ENCODE results near the gene HELZ2. TPM values are rescaled to one million over a fixed set of nuclear protein-coding genes. Genes with fewer than 3 reads are reported as not detected.
"Not testable (repeated sequence)": the region's sequence is repeated elsewhere in the genome, so short reads cannot be mapped to it uniquely, and the experiment has no call there.

HELZ2 gene
- total and polyA plus RNA-seq, 2 donors from 2014 or later: 3.2 to 40.7 TPM

DNA sequence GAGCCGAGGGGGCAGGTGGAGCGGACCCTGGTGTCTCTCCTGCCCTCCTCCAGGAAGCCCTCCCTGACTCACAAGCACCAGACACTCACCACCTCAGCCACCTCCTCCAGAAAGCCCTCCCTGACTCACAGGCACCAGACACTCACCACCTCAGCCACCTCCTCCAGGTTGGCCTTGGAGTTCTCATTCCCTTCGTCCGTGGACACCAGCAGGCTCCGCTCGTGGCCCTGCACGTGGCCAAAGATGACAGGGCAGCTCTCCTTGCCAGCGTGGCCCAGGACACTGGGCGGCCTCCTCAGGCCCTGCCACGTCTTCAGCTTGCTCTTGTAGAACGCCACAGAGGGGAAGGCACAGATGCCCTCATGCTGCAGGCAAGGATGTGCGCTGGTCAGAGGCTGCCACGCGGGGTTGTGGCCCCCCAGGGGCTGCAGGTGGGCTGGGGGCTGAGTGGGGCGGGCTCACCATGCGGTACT, 13.7 kb downstream of the HELZ2 start:
- H3K9me3 ChIP-seq (ENCODE audit: control insufficient read depth in 2 of 3, insufficient read depth in 1 of 3, low read length in 3 of 3): no peaks in the 10 kb centered on the region
- H3K4me3 ChIP-seq (ENCODE audit: low read length in 3 of 3): no peak overlapping the region
- no peaks in the 10 kb centered on the region for H3K4me1 ChIP-seq (ENCODE audit: control insufficient read depth in 2 of 3, insufficient read depth in 2 of 3, low read depth in 1 of 3, low read length in 3 of 3)
- DNase-seq (no peak), FAIRE-seq (no peak)
- H3K27me3 ChIP-seq (ENCODE audit: control insufficient read depth, insufficient read depth, low read length): no peaks in the 10 kb centered on the region
- intact Hi-C loops (cut with DNase I): no loop called here
- H3K9ac ChIP-seq (ENCODE audit: low read length in 3 of 3): no peak overlapping the region
- TF ChIP-seq, protein P1, sequence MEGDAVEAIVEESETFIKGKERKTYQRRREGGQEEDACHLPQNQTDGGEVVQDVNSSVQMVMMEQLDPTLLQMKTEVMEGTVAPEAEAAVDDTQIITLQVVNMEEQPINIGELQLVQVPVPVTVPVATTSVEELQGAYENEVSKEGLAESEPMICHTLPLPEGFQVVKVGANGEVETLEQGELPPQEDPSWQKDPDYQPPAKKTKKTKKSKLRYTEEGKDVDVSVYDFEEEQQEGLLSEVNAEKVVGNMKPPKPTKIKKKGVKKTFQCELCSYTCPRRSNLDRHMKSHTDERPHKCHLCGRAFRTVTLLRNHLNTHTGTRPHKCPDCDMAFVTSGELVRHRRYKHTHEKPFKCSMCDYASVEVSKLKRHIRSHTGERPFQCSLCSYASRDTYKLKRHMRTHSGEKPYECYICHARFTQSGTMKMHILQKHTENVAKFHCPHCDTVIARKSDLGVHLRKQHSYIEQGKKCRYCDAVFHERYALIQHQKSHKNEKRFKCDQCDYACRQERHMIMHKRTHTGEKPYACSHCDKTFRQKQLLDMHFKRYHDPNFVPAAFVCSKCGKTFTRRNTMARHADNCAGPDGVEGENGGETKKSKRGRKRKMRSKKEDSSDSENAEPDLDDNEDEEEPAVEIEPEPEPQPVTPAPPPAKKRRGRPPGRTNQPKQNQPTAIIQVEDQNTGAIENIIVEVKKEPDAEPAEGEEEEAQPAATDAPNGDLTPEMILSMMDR (IDR thresholded peaks at IDR 0.05; ENCODE audit: borderline replicate concordance, extremely low read depth, insufficient read depth): no peak
- H3K27ac ChIP-seq (ENCODE audit: low read depth in 2 of 2, low read length in 2 of 2): no peak overlapping the region
- peaks cover 0 to 3% (median 0%) of the 10 kb centered on the region in 3 donors for H3K36me3 ChIP-seq (ENCODE audit: control insufficient read depth in 2 of 3, insufficient read depth in 3 of 3, low read length in 3 of 3)

DNA sequence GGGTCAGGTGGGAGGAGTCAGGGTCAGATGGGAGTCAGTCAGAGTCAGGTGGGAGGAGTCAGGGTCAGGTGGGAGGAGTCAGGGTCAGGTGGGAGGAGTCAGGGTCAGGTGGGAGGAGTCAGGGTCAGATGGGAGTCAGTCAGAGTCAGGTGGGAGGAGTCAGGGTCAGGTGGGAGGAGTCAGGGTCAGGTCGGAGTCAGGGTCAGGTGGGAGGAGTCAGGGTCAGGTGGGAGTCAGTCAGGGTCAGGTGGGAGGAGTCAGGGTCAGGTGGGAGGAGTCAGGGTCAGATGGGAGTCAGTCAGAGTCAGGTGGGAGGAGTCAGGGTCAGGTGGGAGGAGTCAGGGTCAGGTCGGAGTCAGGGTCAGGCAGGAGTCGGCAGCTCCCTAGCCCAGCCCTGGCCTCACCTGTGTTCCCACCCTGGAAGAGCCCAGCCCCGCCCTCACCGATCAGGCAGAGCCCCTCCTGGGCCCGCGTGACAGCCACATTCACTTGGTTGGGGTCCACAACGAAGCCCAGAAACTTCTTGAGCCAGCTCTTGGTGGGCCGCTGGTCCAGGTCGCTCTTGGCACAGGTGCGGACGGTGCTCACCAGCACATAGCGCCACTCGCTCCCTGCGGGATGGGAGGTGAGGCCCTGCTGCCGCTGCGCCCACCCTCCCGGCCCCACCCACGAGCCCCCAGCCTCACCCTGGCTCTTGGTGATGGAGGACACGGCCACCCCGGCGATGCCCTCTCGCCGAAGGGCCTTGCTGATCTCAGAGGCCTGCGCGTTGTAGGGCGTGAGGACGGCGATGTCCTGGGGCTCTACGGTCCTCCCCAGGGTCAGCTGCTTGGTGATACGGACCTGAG, 14.3 kb downstream of the HELZ2 start:
- H3K27me3 ChIP-seq (ENCODE audit: control insufficient read depth, insufficient read depth, low read length); H3K27ac ChIP-seq (ENCODE audit: low read depth in 2 of 2, low read length in 2 of 2); H3K36me3 ChIP-seq (ENCODE audit: control insufficient read depth in 2 of 3, insufficient read depth in 3 of 3, low read length in 3 of 3); H3K9me3 ChIP-seq (ENCODE audit: control insufficient read depth in 2 of 3, insufficient read depth in 1 of 3, low read length in 3 of 3); H3K9ac ChIP-seq (ENCODE audit: low read length in 3 of 3); intact Hi-C loops (cut with DNase I); DNase-seq; H3K4me3 ChIP-seq (ENCODE audit: low read length in 3 of 3); H3K4me1 ChIP-seq (ENCODE audit: control insufficient read depth in 2 of 3, insufficient read depth in 2 of 3, low read depth in 1 of 3, low read length in 3 of 3); FAIRE-seq: not testable (repeated sequence)

DNA sequence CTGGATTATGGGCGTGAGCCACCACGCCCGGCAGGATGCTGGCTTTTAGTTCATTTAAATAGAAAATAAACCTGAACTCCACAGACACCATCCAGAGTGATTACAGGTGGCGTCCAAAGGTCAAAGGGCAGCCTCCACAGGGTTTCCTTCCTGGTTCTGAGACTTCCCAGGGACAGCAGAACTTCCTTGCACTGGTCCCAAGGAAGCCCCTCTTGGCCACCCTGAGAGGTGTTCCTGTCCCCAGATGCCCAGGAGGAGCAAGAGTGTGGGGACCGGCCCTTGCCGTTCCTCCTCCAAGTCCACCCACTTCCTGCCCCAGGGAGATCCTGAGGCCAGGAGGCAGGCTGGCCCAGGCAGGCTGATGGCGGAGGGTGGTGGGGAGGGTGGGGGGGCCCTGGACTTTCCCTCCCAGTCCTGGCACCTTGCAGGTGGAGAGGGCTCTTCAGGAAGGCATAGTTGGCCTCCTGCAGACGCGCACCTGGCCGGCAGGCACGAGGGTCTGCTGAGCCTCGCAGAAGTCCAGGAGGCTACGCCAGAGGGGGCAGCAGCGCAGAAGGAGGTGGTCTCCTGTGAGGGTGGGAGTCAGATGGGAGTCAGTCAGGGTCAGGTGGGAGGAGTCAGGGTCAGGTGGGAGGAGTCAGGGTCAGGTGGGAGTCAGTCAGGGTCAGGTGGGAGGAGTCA, 15.1 kb downstream of the HELZ2 start:
- peaks cover 0 to 3% (median 0%) of the 10 kb centered on the region in 3 donors for H3K36me3 ChIP-seq (ENCODE audit: control insufficient read depth in 2 of 3, insufficient read depth in 3 of 3, low read length in 3 of 3)
- FAIRE-seq: no peak

More for the DNA sequence above, 15.1 kb downstream of the HELZ2 start:
- no peak for DNase-seq
- intact Hi-C loops (cut with DNase I): no loop called here
- no peak overlapping the region for H3K4me3 ChIP-seq (ENCODE audit: low read length in 3 of 3)
- H3K27ac ChIP-seq (ENCODE audit: low read depth in 2 of 2, low read length in 2 of 2): no peak overlapping the region
- no peaks in the 10 kb centered on the region for H3K4me1 ChIP-seq (ENCODE audit: control insufficient read depth in 2 of 3, insufficient read depth in 2 of 3, low read depth in 1 of 3, low read length in 3 of 3)
- H3K9me3 ChIP-seq (ENCODE audit: control insufficient read depth in 2 of 3, insufficient read depth in 1 of 3, low read length in 3 of 3): no peaks in the 10 kb centered on the region
- H3K27me3 ChIP-seq (ENCODE audit: control insufficient read depth, insufficient read depth, low read length): no peaks in the 10 kb centered on the region
- TF ChIP-seq, protein P1 (IDR thresholded peaks at IDR 0.05; ENCODE audit: borderline replicate concordance, extremely low read depth, insufficient read depth): no peak
- no peak overlapping the region for H3K9ac ChIP-seq (ENCODE audit: low read length in 3 of 3)
